GM18873 (cell line): Measurements from ENCODE around the gene GNA12.
"Not testable (repeated sequence)": the region's sequence is repeated elsewhere in the genome, so short reads cannot be mapped to it uniquely, and the experiment has no call there.

Experiments used
- ATAC-seq: cut with Tn5 transposase; IDR thresholded peaks from one replicate; pipeline ENCODE4 v1.9.1; 2021; ENCODE audit warnings: mild to moderate bottlenecking, moderate library complexity, moderate number of reproducible peaks; ENCODE audit not compliant: unreplicated experiment, low FRiP score

GNA12 gene

DNA sequence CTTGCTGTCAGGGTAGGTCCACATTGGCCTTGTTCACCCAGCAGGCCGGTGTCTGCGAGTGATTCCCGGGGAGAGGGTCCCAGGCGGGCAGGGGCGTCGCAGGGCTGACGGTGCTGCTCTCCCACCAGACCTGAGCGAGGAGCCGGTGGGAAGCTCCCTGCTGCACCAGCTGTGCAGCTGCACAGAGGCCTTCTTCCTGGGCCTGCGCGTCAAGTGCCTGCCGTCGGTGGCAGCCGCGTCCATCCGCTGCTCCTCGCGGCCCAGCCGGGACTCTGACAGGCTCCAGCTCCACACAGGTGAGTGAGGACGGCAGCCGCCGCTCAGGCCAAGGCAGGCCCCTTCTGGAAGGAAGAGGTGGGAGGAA, 141.5 kb downstream of the GNA12 start:
- ATAC-seq = no peak

DNA sequence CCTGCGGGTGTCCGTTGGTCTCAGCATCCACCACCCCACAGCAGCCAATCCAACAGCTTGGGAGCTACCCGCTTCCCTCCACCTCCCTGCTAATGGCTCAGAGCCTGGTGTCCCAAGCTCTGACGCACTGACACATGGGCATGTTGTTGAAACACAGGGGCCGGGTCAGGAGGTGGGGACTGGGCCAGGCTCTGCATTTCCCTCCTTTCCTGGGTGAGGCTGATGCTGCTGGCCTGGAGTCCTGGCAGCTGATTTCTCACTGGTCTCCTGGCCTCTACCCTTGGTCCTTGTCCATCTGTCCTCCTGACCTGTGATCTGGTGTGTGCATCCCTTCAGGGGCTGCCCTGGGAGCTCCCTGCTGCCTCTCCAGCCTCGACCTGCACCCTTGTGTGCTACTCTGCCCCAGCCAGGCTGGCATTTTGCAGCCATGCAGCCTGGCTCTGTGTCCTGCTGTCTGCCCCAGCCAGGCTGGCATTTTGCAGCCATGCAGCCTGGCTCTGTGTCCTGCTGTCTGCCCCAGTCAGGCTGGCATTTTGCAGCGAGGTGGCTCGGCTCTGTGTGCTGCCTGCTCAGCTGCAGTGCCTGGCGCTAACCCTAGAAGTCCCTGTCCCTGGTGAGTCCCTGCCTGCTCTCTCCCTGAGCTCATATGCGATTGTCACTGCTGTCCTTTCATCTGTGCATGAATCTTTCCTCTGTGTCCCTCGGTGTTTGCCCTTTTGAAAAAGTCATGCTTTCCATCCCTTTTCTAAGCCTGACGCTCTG, 142.1 kb downstream of the GNA12 start:
- no peak for ATAC-seq

DNA sequence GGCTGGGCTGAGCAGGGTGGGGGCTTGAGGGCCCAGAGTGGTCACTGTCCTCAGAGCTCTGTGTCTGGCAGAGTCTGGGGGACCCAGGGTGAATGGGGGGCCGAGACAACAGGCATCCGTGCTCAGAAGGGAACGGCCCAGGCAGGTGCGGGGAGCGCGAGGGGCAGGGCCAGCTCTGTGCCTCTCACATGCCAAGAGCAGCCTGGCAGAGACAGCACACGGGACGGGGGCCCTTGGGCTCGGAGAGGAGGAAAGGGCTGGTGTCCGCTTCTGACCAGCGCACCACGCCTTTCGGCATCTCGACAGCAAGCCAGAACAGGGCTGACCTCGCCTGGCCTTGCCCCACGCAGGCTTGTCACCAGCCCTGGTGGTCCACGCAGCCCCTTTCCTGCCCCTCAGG, 142.7 kb downstream of the GNA12 start:
- ATAC-seq = no peak

DNA sequence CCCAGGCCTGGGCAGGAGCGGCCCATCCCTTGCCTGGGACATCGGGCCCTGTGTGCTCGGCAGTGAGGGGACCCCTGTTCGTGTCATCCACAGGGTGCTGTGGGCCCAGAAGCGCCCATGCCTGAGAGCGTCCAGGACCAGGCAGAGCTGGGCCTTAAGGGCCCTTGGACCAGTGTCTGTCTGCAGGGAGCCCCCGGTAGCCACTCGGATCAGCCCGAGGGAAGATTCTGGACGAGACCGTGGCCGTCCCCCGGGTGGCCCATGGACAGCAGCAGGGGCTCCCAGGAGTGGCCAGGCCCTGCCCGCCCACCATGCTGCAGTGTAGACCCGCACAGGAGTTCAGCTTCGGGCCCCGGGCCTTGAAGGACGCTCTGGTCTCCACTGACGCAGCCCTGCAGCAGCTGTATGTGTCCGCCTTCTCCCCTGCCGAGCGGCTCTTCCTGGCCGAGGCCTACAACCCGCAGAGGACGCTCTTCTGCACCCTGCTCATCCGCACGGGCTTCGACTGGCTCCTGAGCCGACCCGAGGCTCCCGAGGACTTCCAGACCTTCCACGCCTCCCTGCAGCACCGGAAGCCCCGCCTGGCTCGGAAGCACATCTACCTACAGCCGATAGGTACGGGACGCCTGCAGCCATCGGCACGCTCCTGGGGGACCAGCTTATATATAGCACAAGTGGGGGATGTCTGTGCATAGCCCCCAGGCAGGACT, 143.8 kb downstream of the GNA12 start:
- ATAC-seq = no peak

DNA sequence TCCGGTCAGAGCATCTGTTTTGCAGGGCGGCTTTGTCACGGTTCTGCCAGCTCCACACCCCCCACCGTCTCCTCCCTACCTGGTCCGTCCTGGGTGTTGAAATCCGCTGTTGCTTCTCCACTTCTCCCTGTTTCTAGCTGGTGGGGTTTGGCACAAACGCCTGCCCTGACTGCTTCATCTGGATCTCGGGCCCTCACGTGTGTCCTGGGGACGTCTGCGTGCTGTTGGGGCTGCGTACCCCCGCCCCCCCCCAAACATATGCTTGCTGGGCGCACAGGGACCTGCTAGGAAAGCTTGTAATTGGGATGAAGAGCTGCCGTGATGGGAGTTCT, 144.9 kb downstream of the GNA12 start:
- ATAC-seq = no peak

DNA sequence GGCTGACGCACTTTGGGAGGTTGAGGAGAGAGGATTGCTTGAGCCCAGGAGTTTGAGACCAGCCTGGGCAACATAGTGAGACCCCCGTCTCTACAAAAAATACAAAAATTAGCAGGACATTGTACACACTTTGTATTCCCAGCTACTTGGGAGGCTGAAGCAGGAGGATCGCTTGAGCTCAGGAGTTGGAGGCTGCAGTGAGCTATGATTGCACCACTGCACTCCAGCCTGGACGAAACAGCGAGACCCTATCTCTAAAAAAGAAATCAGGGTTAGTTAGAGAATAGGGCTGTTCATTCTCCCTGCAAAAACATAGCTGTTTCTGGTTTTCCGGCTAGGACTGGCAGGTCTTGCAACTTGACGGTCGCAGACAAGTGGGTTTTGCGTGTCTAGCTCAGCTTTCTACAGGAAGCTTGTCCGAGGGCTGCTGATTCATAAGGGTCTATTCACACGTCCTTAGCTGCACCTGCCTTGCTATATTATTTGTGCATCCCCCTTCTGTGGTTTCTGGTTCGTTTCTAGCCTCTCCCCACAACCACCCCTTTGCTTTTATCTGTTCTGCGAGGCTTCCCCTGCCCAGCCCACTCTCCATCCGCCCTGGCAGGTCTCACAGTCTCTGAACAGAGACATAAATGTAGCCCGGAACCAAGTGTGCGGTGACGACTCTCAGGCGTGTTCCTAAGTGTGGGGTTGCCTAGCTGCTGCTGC, 145.4 kb downstream of the GNA12 start:
- ATAC-seq = peak; percentile 91

DNA sequence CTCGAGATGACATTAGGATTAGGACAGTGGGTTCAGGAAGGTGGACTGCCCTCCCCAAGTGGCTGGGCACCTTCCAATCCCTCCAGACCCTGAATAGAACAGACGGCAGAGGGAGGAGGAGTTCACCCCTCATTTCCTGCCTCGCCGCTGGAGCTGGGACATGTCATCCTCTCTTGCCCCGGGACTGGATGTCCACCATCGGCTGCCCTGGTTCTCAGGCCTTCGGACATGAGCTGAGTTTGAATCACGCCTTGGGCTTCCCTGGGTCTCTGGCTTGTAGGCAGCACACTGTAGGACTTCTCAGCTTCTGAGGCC, 150.0 kb downstream of the GNA12 start:
- not testable (repeated sequence) for ATAC-seq

DNA sequence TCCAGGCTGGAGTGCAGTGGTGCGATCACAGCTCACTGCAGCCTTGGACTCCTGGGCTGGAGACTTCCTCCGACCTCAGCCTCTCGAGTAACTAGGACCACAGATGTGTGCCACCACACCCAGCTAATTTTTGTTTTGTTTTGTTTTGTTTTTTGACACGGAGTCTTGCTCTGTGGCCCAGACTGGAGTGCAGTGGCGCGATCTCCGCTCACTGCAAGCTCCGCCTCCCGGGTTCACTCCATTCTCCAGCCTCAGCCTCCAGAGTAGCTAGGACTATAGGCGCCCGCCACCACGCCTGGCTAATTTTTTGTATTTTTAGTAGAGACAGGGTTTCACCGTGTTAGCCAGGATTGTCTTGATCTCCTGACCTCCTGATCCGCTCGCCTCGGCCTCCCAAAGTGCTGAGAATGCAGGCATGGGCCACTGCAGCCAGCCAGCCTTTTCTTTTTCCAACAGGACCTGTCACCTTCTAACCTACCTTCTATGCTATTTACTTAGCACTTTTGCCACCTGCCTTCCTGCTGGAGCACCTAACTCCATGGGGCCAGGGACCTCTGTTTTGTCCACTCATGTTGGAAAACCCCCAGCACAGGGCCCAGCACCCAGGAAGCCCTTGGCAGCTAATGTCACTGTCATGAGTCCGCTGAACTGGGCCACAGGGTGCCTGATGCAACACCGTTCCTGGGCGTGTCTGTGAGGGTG, 150.5 kb downstream of the GNA12 start:
- not testable (repeated sequence) for ATAC-seq

DNA sequence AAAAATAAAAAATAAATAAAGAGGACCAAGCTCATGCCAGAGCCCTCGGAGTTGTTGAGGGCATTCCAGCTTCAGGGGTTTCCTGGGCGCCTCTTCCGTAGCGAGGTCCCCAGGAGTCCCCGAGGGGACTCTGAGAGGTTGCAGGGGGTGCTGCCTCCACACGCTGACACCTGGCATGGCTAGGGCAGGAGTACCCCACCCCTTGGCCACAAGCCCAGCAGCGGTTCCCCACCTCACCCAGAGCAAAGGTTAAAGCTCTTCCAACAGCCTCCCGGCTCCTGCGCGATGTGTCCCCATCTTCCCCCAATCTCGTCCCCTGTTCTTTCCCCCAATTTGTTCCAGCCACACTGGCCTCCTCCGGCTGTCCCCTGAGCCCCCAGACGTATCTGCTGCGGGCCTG, 151.6 kb downstream of the GNA12 start:
- no peak for ATAC-seq

DNA sequence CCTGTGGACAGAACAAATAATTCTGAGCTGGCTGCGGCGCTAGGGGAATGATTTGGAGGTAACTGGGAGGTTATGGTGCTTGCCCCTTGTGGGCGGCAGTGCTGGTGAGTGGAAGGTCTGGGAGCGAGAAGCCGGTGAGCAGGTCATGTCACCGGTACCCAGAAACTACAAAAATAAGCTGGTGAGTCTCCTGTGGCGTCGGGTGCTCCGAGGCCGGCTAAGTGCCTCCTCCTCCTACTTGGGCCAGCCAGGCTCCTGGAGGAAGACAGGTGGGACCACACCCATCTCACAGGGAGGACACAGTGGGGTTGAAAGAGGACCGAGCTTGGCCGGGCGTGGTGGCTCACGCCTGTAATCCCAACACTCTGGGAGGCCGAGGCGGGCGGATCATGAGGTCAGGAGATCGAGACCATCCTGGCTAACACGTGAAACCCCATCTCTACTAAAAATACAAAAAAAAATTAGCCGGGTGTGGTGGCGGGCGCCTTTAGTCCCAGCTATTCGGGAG, 152.1 kb downstream of the GNA12 start:
- not testable (repeated sequence) for ATAC-seq

DNA sequence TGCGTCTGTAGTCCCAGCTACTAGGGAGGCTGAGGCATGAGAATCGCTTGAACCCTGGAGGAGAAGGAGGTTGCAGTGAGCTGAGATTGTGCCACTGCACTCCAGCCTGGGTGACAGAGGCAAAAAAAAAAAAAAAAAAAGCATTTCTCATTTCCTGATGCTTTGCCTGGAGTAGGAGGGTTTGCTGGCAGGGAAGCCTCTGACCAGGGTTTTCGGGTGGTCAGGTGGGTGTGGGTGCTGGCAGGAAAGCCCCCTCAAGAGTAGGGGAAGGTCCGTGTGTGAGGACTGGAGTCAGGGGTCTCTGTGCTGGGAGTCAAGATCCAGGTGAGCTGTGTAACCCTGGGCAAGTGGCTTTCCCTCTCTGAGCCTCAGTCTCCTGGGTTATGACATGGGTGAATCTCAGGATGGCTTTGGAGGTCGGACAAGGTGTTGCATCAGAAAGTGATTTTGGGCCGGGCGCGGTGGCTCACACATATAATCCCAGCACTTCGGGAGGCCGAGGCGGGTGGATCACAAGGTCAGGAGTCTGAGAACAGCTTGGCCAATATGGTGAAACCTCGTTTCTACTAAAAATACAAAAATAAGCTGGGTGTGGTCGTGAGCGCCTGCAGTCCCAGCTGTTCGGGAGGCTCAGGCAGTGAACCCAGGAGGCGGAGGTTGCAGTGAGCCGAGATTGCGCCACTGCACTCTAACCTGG, 152.9 kb downstream of the GNA12 start:
- ATAC-seq = no peak

DNA sequence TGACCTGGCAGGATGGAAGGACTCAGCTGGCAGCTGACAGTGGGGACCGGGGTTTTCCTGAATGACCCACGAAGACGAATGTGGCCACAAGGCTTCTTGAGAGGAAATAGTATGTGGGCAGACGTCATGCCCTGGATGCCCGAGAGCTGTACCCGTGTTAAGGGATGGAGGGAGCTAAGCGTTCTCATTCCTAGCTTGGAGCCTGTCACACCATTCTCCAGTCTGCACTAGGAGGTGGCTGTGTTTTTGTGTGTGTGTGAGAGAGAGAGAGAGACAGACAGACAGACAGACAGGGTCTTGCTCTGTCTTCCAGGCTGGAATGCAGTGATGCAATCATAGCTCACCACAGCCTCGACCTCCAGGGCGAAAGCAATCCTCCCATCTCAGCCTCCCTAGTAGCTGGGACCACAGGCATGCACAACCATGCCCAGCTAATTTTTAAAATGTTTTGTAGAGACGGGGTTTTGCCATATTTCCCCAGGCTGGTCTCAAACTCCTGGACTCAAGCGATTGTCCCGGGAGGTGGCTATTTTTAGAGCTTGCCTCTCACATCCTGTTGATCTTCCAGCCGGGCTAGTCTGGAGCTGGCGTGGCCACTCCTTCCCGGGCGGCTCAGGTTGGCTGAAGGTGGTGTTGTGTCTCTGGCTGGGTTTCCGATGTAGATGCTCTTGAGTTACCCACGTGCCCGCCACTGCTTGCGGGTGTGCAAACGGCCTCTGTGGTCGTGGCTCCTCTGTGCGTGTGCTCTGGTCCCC, 154.0 kb downstream of the GNA12 start:
- no peak for ATAC-seq

DNA sequence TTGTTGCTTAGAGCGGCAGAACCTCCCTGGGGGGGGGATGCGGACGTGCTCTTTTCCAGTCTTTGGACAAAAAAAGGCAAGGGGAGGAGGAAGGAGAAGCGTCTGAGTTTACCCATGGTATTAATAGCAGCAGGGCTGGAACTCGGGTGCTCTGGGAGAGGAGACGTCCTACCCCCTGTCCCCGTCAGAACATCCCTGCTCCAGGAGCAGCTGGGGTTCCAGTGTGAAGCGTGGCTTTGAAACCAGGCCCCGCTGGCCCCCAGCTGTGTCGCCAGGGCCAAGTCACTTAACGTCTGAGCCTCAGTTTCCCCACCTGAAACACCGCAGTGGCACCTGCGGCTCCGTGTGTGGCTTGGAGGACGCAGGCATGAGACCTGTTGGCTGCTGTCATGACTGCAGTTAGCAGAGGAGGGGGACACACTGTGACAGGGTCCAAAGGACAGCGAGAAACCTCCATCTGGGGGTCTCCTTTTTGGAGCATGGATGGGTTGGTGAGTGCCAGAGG, 154.7 kb downstream of the GNA12 start:
- no peak for ATAC-seq

DNA sequence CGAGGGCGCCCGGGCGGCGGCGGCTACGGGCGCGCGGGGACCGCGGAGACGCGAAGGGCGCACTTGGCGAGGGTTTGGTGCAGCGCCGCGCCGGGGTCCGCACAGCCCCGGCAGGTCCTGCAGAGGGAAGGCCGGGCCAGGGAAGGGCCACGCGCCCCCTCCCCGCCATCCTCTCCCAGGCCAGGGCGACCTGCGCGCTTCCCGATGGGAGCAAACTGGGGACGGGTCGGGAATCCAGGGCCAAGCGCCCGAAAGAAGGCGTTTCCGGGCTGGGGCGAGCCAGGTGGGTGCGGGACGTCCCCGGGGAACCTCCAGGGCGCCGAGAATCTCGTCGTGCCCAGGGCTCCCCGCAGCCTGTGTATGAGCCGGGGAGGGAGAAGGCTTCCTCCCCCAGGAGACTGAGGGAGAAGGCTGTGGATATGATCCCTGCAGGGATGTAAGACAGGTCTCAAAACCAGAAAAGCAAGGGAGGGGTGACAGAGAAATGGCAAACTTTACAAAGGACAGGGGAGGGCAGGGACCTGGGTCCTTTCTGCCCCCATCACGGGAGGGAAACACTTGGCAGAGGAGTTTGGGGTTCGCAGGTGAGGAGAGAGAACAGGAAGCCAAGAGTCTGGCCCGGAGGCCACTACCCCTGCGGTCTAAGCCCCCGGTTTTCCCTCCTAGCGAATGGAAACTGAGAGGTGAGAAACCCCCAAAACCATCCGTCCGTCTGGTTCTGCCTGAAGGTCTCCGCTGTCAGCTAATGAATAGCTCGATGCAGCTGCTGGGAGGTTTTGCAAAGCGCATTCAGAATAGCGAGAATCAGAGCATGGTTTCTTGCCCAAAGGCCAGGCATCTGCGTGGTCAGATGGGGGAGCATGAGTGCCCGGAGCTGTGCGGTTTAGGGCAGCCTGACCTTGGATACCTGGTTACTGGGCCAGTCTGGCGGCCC, 155.4 kb downstream of the GNA12 start:
- ATAC-seq = peak; percentile 86

DNA sequence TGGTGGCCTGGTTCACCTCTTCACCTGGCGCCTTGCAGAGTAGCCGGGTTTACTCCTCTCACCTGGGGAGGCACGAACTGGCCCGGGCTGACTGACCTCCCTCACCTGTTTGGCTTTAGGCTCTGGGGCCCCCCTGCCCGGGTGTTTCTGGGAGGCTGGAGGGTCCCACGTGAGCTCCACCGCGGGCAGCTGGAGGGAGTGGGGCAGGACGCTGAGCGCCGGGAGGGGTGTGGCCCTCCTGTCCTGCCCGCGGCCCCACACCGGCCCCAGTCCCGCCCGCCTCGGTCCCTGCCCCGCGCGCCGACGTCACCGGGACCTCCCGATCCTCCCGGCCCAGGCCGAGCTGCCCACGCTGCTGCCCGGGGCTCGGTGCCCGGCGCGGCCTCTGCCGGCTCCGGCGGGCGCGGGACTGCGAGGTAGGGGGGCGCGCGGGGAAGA, 156.2 kb downstream of the GNA12 start, which contains the start of gene AMZ1:
Gene AMZ1, plus strand, starts transcription at position 322 of the 438 bp plus-strand sequence. CDS start 12,250 bp downstream, outside the sequence.
- ATAC-seq = no peak

DNA sequence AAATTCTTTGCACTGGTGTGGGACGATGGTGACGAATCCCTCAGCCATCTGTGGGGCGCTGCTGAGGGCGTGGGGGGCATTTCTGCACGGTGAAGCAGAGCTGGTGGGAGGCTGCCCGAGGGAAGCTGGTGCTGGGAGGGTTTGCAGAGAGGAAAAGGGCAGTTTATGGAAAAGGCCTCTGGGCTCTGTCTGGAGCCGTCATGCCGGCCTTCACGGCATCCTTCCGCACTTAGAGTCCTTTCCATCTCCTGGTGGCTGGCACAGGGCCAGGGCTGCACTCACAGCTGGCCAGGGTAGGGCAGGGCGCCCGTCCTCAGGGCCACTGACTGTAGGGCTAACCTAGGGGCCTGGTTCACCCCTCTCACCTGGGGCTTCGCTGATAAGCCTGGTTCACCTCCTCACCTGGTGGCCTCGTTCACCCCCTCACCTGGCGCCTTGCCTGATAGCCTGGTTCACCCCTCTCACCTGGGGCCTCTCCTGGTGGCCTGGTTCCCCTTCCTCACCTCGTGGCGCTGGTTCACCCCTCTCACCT, 156.7 kb downstream of the GNA12 start:
- ATAC-seq = no peak

DNA sequence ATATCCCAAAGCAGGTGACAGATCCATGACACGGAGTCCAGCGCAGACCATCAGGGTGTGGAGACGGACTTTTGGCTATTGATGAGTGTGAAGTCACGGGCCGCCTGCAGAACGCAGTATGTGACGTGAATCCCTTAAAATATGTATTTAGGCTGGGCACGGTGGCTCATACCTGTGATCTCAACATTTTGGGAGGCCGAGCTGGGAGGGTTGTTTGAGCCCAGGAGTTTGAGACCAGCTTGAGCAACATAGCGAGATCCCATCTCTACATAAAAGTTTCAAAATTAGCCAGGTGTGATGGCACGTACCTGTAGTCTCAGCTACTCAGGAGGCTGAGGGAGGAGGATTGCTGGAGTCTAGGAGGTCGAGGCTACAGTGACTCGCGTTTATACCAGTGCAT, 158.0 kb downstream of the GNA12 start:
- ATAC-seq = no peak

DNA sequence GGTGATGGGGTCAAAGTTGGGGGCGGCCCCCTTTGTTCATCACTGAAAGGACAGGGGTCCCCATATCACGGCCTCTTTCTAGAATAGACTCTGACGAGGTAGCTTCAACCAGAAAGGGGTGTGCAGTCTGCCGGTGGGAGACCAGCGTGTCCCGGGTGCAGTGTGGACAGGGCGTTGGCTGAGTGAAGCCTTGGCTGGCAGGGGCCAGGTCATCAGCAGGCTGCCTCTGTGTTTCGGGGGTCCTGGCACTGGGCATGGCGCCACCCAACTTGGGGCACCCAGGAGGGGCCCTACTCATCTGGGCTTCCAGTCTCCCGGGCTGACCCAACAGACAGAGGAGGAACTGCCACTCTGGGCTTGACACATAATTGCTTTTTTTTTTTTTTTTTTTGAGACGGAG, 159.6 kb downstream of the GNA12 start:
- no peak for ATAC-seq
